ENCODE measurements around the gene LMBRD1.
A peak's percentile ranks its signal among the peaks of the same experiment; 100 is the strongest.
"Not testable (repeated sequence)": the region's sequence is repeated elsewhere in the genome, so short reads cannot be mapped to it uniquely, and the experiment has no call there.

Gene LMBRD1

GRCh38 chr6:69816026-69816425 is 19.2 kb upstream of the LMBRD1 start:
- Mint-ChIP-seq H3K4me3 (peak overlapping the region; percentile 71 to 88), H3K27me3 (no peaks in the 10 kb centered on the region), H3K4me1 (peaks cover 66% of the 10 kb centered on the region), H3K27ac (peak overlapping the region; percentile 60 to 96), H3K9me3 (no peaks in the 10 kb centered on the region)
- ATAC-seq (peak; percentile 80), DNase-seq (no peak)

GRCh38 chr6:69813508-69813907 is 16.7 kb upstream of the LMBRD1 start:
- peaks cover 61% of the 10 kb centered on the region for H3K4me1 Mint-ChIP-seq
- ATAC-seq: peak; percentile 57
- DNase-seq: no peak
- H3K27me3 Mint-ChIP-seq: no peaks in the 10 kb centered on the region
- no peaks in the 10 kb centered on the region for H3K9me3 Mint-ChIP-seq
- peak overlapping the region; percentile 48 to 93 for H3K27ac Mint-ChIP-seq
- H3K4me3 Mint-ChIP-seq: peak overlapping the region; percentile 48 to 72

GRCh38 chr6:69812746-69813427 is 16.1 kb upstream of the LMBRD1 start:
- peak overlapping the region; percentile 49 to 93 for H3K27ac Mint-ChIP-seq
- ATAC-seq: no peak
- H3K4me1 Mint-ChIP-seq: peaks cover 61% of the 10 kb centered on the region
- H3K27me3 Mint-ChIP-seq: no peaks in the 10 kb centered on the region
- DNase-seq: no peak
- peak overlapping the region; percentile 48 to 72 for H3K4me3 Mint-ChIP-seq
- H3K9me3 Mint-ChIP-seq: no peaks in the 10 kb centered on the region

GRCh38 chr6:69802995-69803394 is 6.2 kb upstream of the LMBRD1 start:
- ATAC-seq (no peak), DNase-seq (no peak)
- Mint-ChIP-seq H3K4me3 (no peak overlapping the region), H3K9me3 (no peaks in the 10 kb centered on the region), H3K4me1 (no peaks in the 10 kb centered on the region), H3K27me3 (no peaks in the 10 kb centered on the region), H3K27ac (no peak overlapping the region)

DNA sequence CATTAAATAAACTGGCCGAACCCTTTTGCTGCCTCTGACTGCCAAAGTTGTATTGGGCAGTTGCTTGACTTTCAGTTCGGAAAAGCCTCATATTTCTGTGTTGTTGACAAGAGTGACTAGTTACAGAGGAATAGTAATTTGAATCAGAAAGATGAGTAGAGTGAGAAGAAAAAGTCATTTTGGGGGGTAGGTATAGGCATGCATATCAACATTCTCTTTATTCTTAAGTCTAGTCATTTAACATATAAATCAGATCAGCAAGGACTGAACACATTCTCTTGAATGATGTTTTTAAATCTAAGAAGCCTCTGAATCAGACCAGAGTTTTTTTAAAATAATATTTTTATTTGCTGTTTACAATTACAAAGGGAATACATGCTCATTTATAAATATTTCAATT is 4.9 kb upstream of the LMBRD1 start:
- no peak overlapping the region for H3K27ac Mint-ChIP-seq
- no peak for ATAC-seq
- peaks cover 12% of the 10 kb centered on the region for H3K4me1 Mint-ChIP-seq
- no peak overlapping the region for H3K4me3 Mint-ChIP-seq
- DNase-seq: no peak
- no peaks in the 10 kb centered on the region for H3K9me3 Mint-ChIP-seq
- no peaks in the 10 kb centered on the region for H3K27me3 Mint-ChIP-seq

DNA sequence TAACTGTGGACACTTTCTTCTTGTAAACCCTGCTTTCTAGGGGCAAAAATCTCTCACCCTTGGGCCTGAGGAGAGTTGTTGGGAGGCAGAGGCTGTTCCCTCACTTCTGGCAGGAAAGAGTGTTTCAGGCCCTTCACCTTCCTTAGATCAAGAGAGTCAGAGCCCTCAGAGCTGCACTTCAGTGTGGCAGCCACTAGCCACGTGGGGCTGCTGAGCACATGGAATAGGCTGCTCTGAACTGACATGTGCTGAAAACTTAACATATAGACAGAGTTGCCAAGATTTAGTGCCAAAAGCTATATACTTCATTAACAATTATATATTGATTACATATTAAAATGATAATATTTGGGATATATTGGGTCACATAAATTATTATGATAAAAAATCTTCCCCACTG is 4.4 kb upstream of the LMBRD1 start:
- peaks cover 12% of the 10 kb centered on the region for H3K4me1 Mint-ChIP-seq
- no peak for DNase-seq
- H3K4me3 Mint-ChIP-seq: no peak overlapping the region
- no peak overlapping the region for H3K27ac Mint-ChIP-seq
- no peak for ATAC-seq
- no peaks in the 10 kb centered on the region for H3K9me3 Mint-ChIP-seq
- H3K27me3 Mint-ChIP-seq: no peaks in the 10 kb centered on the region

DNA sequence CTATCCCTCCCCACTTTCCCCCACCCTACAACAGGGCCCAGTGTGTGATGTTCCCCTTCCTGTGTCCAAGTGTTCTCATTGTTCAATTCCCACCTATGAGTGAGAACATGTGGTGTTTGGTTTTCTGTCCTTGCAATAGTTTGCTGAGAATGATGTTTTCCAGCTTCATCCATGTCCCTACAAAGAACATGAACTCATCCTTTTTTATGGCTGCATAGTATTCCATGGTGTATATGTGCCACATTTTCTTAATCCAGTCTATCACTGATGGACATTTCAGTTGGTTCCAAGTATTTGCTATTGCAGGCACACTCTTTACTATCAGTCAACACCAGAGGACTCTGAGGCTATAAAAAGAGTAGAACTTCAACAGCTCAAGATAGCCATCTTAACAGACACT is 2.0 kb upstream of the LMBRD1 start:
- H3K4me1 Mint-ChIP-seq: peaks cover 26% of the 10 kb centered on the region
- not testable (repeated sequence) for H3K27me3 Mint-ChIP-seq, H3K27ac Mint-ChIP-seq, ATAC-seq, H3K9me3 Mint-ChIP-seq, H3K4me3 Mint-ChIP-seq, DNase-seq

GRCh38 chr6:69796073-69796641 is 653 bp downstream of the LMBRD1 start:
- Mint-ChIP-seq H3K4me3 (peak overlapping the region; percentile 77 to 100), H3K4me1 (peaks cover 48% of the 10 kb centered on the region), H3K9me3 (no peaks in the 10 kb centered on the region), H3K27ac (peak overlapping the region; percentile 98 to 100), H3K27me3 (no peaks in the 10 kb centered on the region)
- DNase-seq (peak in 1 of 2 donors; percentile 35), ATAC-seq (peak; percentile 46)

DNA sequence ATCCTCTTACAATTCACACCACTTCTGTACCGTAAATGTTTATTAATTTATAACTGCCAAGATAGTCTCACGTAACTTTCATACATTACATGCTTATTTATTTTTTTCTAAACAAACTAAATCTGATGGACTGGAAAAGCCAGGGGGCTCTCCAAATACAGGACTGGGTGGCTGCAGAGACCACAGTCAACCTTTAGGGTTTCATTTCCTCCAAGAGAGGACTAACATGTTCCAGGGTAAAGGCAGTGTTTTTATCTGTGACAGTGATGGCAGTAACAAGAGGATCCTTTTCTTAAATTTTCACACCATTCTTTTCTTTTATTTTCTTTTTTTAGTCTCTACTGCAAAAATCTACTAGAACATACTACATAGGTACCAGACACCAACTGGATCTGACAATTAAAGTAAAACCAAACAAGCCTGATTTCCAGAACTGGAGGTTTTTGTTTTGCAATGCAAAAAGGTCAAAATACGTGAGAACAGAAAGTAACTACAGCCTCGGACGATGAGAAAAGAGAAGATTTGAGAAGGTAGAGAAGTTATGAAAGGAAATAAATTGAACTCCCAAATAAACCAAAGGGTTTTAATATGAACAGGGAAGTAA is 1.2 kb downstream of the LMBRD1 start:
- Mint-ChIP-seq H3K4me1 (peaks cover 50% of the 10 kb centered on the region), H3K4me3 (peak overlapping the region; percentile 77 to 100), H3K9me3 (no peaks in the 10 kb centered on the region), H3K27me3 (no peaks in the 10 kb centered on the region), H3K27ac (peak overlapping the region; percentile 98 to 100)
- no peak for DNase-seq
- ATAC-seq: no peak

DNA sequence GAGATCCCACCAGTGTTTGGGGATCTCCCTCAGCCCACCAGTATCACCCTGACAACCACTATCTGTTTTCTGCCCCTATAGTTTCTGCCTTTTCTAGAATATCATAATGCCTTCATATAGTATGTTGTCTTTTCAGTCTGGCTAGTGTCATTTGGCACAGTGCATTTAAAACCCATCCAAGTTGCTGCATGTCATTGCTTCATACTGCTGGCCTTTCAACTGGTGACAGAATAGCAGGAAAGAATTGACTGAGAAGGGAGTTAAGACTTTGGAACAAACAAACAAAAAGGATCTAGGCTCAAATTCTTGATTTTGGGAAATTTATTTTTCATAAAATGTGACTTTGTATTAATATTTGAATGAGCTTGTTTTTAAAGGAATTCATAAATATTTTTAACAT is 4.5 kb downstream of the LMBRD1 start:
- DNase-seq (no peak), ATAC-seq (no peak)
- H3K27me3 Mint-ChIP-seq: no peaks in the 10 kb centered on the region
- no peak overlapping the region for H3K4me3 Mint-ChIP-seq
- peaks cover 44% of the 10 kb centered on the region for H3K4me1 Mint-ChIP-seq
- no peaks in the 10 kb centered on the region for H3K9me3 Mint-ChIP-seq
- H3K27ac Mint-ChIP-seq: no peak overlapping the region

GRCh38 chr6:69791065-69791471 is 5.7 kb downstream of the LMBRD1 start:
- DNase-seq (no peak), ATAC-seq (no peak)
- peaks cover 38% of the 10 kb centered on the region for H3K4me1 Mint-ChIP-seq
- H3K27ac Mint-ChIP-seq: no peak overlapping the region
- H3K4me3 Mint-ChIP-seq: no peak overlapping the region
- H3K9me3 Mint-ChIP-seq: no peaks in the 10 kb centered on the region
- H3K27me3 Mint-ChIP-seq: no peaks in the 10 kb centered on the region

- Mint-ChIP-seq H3K4me1 (peaks cover 39% of the 10 kb centered on the region), H3K4me3 (no peak overlapping the region), H3K27ac (no peak overlapping the region), H3K27me3 (no peaks in the 10 kb centered on the region), H3K9me3 (no peaks in the 10 kb centered on the region)
- ATAC-seq (no peak), DNase-seq (no peak)
These were observed 6.2 kb downstream of the LMBRD1 start for GRCh38 chr6:69790629-69791028.

GRCh38 chr6:69789578-69789977 is 7.2 kb downstream of the LMBRD1 start:
- ATAC-seq: no peak
- DNase-seq: no peak
- no peak overlapping the region for H3K27ac Mint-ChIP-seq
- H3K4me3 Mint-ChIP-seq: no peak overlapping the region
- peaks cover 41% of the 10 kb centered on the region for H3K4me1 Mint-ChIP-seq
- no peaks in the 10 kb centered on the region for H3K27me3 Mint-ChIP-seq
- no peaks in the 10 kb centered on the region for H3K9me3 Mint-ChIP-seq

DNA sequence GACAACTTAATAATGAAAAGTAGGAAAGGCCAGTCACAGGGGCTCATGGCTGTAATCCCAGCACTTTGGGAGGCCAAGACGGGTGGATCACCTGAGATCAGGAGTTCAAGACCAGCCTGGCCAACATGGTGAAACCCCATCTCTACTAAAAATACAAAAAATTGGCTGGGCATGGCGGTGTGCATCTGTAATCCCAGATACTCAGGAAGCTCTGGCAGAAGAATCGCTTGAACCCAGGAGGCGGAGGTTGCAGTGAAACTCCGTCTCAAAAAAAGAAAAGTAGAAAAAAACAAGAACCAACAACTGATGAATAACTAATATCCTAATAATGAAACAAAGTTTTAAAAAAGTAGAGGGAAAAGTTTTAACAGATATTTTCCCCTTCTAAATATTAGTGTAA is 9.4 kb downstream of the LMBRD1 start:
- not testable (repeated sequence) for H3K27ac Mint-ChIP-seq, ATAC-seq
- H3K4me1 Mint-ChIP-seq: peaks cover 35% of the 10 kb centered on the region

GRCh38 chr6:69785697-69786096 is 11.1 kb downstream of the LMBRD1 start:
- Mint-ChIP-seq H3K27me3 (no peaks in the 10 kb centered on the region), H3K27ac (no peak overlapping the region), H3K4me1 (peaks cover 27% of the 10 kb centered on the region), H3K9me3 (no peaks in the 10 kb centered on the region), H3K4me3 (no peak overlapping the region)
- ATAC-seq: no peak
- DNase-seq: no peak

More for the DNA sequence above, 9.4 kb downstream of the LMBRD1 start:
- not testable (repeated sequence) for H3K9me3 Mint-ChIP-seq, H3K4me3 Mint-ChIP-seq, H3K27me3 Mint-ChIP-seq, DNase-seq

GRCh38 chr6:69784595-69785377 is 12.0 kb downstream of the LMBRD1 start:
- H3K9me3 Mint-ChIP-seq: no peaks in the 10 kb centered on the region
- H3K27me3 Mint-ChIP-seq: no peaks in the 10 kb centered on the region
- peaks cover 36% of the 10 kb centered on the region for H3K4me1 Mint-ChIP-seq
- H3K27ac Mint-ChIP-seq: no peak overlapping the region
- H3K4me3 Mint-ChIP-seq: peak overlapping the region in 1 of 2 donors; percentile 1
- ATAC-seq (peak; percentile 81), DNase-seq (no peak)
